ENCODE results near the gene P2RY8. TPM values are rescaled to one million over a fixed set of nuclear protein-coding genes. Genes with fewer than 3 reads are reported as not detected.

P2RY8 gene
- total and polyA plus RNA-seq, 7 donors: 0.79 to 4.1 (median 1.5) TPM

DNA sequence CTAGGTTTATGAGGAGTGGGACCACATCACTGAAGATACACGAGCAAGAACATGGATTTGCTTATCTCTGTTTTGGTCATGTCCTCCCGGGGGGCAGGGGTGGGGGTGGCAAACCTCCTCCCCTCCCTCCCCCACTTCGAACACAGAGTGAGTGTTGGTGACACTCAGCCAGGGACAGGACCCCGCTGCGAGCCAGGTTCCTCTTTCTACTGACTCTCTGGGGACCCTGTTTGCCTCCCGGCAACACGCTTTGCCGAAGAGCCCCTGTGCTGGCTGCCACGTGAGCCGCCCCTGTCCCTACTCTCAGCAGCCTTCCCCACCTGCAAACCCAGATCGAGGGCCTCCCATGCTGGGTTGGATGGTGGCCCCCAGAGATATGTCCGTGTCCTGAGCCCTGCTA lies 34.7 kb downstream of the P2RY8 start:
- Histone ChIP-seq H3K27ac (no peak overlapping the region), H3K27me3 (ENCODE audit: insufficient read depth in 3 of 3, low read length in 2 of 3) (no peaks in the 10 kb centered on the region), H3K4me1 (no peaks in the 10 kb centered on the region), H3K9me3 (no peaks in the 10 kb centered on the region), H3K36me3 (ENCODE audit: insufficient read depth in 1 of 2, low read depth in 1 of 2) (no peaks in the 10 kb centered on the region), H3K4me3 (no peak overlapping the region)
- DNase-seq (no peak), ATAC-seq (no peak)
- TF ChIP-seq CTCF (IDR thresholded peaks at IDR 0.05): no peak
- 54 to 62% (median 61%) methylated on average over 12 of the region's 12 CpGs for WGBS, 3 donors
- intact Hi-C loops (cut with DNase I): no loop called here

DNA sequence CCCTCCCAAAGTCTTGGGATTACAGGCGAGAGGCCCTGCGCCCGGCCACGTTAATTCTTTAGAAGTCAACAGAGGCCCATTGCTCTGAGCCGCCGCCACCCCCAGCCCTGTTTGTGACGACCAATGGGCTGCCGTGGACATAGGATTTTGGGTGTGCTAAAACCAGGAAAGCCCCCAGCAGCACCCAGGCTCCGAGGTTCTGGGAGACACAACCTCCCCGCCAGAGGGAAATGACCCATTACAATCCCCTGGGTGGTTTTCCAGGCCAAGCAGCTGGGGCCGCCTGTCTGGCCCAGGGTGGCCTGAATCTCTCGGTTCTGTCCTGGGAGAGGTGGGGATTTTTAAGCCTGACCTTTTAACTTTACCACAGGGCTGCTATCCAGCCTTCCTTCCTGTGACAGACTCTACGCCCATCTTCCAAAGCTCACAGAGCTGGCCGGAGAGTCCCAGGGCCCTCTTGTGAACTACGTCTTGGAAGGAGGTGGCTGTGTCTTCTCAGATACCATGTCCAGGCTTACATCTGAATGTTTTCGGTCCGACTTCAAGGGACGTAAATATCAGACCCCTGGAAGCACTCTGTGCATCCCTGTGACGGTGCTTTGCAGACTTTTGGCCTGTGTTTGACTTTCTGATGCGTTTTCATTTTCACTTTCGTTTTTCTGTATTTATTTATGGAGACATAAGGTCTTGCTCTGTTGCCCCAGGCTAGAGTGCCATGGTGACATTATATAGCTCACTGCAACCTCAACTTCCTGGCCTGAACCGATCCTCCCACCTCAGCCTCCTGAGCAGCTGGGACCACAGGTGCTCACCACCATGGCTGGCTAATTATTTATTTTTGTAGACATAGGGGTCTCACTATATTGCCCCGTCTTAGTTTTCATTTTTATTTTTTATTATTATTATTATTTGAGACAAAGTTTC lies 36.0 kb downstream of the P2RY8 start:
- intact Hi-C loops (cut with DNase I): no loop called here
- ATAC-seq: no peak
- Histone ChIP-seq H3K9me3 (no peaks in the 10 kb centered on the region), H3K4me1 (no peaks in the 10 kb centered on the region), H3K4me3 (peak overlapping the region; percentile 38), H3K36me3 (ENCODE audit: insufficient read depth in 1 of 2, low read depth in 1 of 2) (no peaks in the 10 kb centered on the region), H3K27ac (peak overlapping the region; percentile 52), H3K27me3 (ENCODE audit: insufficient read depth in 3 of 3, low read length in 2 of 3) (no peaks in the 10 kb centered on the region)
- no peak for DNase-seq
- no peak for TF ChIP-seq CTCF (IDR thresholded peaks at IDR 0.05)
- WGBS, 3 donors: 65 to 71% (median 67%) methylated on average over 23 of the region's 23 CpGs

DNA sequence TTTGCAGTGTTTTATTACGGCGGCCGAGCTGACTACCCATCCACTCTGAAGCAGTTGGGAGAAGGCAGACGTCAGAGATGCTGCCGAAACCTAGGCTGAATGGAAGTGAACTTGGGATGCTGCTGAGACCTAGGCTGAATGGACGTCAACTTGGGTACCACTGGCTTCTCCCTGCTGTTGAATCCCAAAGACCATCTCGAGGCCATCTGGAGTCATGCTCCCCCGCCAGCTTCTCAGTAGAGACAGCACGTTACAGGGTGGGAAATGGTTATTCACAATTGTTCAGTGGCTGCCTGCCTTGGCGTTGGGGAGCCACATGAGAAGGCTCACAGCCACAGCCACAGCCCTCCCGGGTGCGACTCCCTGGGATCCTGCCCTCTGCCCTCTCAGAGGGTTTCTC lies 40.9 kb downstream of the P2RY8 start:
- intact Hi-C loops (cut with DNase I): no loop called here

DNA sequence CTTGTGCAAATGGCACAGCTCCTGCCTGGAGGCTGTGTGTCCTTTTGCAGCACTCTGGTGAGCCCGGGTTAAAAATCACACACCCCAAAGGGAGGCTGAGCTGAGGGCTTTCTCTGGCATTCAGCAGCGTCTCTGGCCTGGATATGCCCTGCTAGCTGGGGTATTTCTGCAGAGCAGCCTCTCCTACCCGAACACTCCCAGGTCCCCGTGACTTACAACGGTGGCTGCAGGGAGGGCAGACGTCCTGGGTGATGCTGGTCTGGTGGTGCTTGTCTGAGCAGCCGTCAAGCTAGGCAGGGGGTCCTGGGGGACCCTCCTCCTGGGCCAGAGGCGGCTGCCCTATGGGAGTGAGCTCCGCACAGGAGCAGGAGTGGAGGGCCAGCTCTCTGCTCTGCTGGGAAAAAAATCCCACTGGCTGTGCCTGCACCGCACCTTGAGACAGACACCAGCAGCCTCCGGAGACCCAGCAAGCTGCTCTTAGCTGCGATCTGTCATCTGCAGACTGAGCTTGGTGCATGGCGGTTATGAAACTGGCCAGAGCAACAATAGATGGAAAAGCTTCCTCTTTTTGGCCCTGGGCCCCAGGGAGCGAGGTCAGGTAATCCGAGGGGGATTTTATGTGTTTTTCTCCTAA lies 43.0 kb downstream of the P2RY8 start:
- 6 to 13% (median 10%) methylated on average over 15 of the region's 15 CpGs for WGBS, 3 donors
- intact Hi-C loops (cut with DNase I): no loop called here
- Histone ChIP-seq H3K4me3 (peak overlapping the region; percentile 42), H3K27ac (no peak overlapping the region), H3K36me3 (ENCODE audit: insufficient read depth in 1 of 2, low read depth in 1 of 2) (no peaks in the 10 kb centered on the region), H3K9me3 (no peaks in the 10 kb centered on the region), H3K4me1 (no peaks in the 10 kb centered on the region), H3K27me3 (ENCODE audit: insufficient read depth in 3 of 3, low read length in 2 of 3) (no peaks in the 10 kb centered on the region)
- TF ChIP-seq CTCF (IDR thresholded peaks at IDR 0.05): no peak
- ATAC-seq: no peak
- DNase-seq: no peak

More for the DNA sequence above, 40.9 kb downstream of the P2RY8 start:
- no peak for ATAC-seq
- Histone ChIP-seq H3K27me3 (ENCODE audit: insufficient read depth in 3 of 3, low read length in 2 of 3) (no peaks in the 10 kb centered on the region), H3K27ac (no peak overlapping the region), H3K4me1 (no peaks in the 10 kb centered on the region), H3K4me3 (no peak overlapping the region), H3K9me3 (no peaks in the 10 kb centered on the region), H3K36me3 (ENCODE audit: insufficient read depth in 1 of 2, low read depth in 1 of 2) (no peaks in the 10 kb centered on the region)
- TF ChIP-seq CTCF (IDR thresholded peaks at IDR 0.05): no peak
- WGBS, 3 donors: 62 to 73% (median 70%) methylated on average over 12 of the region's 12 CpGs
- DNase-seq: no peak
